Fibroblast of skin of left quadriceps (primary cell): ENCODE data around the gene CYLC2.

Experiments
- DNase-seq, 2 experiments: peaks; one replicate each; pipeline ENCODE4 v3.0.0-alpha.2; 2013; ENCODE audit warnings: low read depth in 2 of 2

Gene CYLC2

GRCh38 chr9:102995033-102995432 is at the start of gene CYLC2:
TSS of gene CYLC2 (plus strand) at chr9:102995333. CDS start at chr9:102995381, 48 bp downstream.
- no peak for DNase-seq

- DNase-seq, result no peak
Measured at GRCh38 chr9:102950346-102950745, 44.8 kb upstream of the CYLC2 start.

- DNase-seq, result no peak
Measured at GRCh38 chr9:102966999-102967398, 28.1 kb upstream of the CYLC2 start.

- DNase-seq, result no peak
Measured at GRCh38 chr9:102967979-102968378, 27.2 kb upstream of the CYLC2 start.

- no peak for DNase-seq
Measured at GRCh38 chr9:102972780-102973179, 22.4 kb upstream of the CYLC2 start.

GRCh38 chr9:102974530-102974929 is 20.6 kb upstream of the CYLC2 start:
- DNase-seq, result no peak

- DNase-seq, result no peak
Measured at GRCh38 chr9:102975251-102975650, 19.9 kb upstream of the CYLC2 start.

GRCh38 chr9:102985162-102985895 is 9.8 kb upstream of the CYLC2 start:
- DNase-seq, result no peak

GRCh38 chr9:102986425-102986824 is 8.7 kb upstream of the CYLC2 start:
- DNase-seq, result no peak

- no peak for DNase-seq
Measured at GRCh38 chr9:103003689-103004088, 8.6 kb downstream of the CYLC2 start.

GRCh38 chr9:103014242-103014641 is 19.1 kb downstream of the CYLC2 start:
- DNase-seq, result no peak

GRCh38 chr9:103025796-103026195 is 30.7 kb downstream of the CYLC2 start:
- no peak for DNase-seq

GRCh38 chr9:103037508-103038477 is 42.7 kb downstream of the CYLC2 start:
- no peak for DNase-seq

- no peak for DNase-seq
Measured at GRCh38 chr9:103041961-103042360, 46.8 kb downstream of the CYLC2 start.
